Fibroblast of gingiva (primary cell): ENCODE data around the gene WNT16.
A peak's percentile ranks its signal among the peaks of the same experiment; 100 is the strongest.

Experiments used
- DNase-seq: peaks from one replicate; pipeline ENCODE4 v3.0.0-alpha.2; 2011; ENCODE audit warnings: low read depth

The WNT16 gene

DNA sequence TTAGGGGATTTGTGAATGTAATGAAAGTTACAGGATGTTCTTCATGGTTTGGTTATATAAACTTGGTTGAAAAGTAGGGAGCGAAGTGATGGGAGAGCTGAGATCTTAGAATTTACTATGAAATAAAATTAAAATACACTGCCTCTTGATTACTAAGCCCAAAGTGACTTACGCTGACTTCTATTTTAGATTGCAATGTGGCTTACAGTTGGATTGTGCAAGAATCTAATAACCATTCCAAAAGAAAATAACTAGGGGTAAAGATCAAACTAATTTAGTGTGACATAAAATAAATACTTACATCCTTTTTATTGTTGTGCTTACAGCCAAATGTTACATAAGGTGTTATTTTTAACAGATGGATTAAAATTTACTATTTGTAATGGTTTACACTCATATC lies 15.3 kb downstream of the WNT16 start:
- peak; percentile 46 for DNase-seq

DNA sequence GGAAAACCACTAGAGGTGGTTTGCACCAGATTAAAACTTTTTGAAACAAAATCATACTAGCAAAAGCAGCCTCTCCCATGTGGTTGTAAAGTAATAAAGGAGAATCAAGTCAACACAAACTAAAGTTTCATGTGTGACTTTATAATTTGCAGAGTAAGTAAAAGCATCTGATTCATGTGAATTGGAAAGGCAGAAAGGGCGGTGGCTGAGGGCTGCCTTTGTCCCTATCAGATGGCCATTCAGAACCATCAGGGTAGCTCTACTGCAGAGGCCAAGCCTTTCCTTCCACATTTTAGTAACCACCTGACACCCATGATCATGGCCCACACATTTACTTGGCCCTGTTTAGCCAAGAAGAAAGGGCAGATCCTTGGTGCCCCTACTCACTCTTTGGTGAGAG lies 15.7 kb downstream of the WNT16 start:
- DNase-seq: no peak

DNA sequence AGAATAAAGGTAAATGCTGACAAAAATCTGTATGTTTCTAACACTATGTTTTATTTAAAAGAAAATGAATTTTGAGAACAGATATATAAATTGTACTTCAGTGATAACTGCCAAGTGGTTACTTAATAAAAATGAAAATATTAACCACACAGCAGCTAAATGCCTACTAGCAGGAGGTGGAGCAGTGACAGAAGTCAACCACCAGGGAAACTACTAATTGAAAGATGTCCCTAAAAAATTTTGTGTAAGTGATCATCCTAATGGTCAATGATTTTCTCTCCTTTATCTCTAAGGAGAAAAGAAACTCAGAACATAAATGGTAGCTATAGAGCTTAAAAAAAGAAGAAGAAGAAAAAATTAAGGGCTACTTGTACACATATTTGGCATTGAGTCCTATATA lies 22.9 kb downstream of the WNT16 start:
- no peak for DNase-seq

DNA sequence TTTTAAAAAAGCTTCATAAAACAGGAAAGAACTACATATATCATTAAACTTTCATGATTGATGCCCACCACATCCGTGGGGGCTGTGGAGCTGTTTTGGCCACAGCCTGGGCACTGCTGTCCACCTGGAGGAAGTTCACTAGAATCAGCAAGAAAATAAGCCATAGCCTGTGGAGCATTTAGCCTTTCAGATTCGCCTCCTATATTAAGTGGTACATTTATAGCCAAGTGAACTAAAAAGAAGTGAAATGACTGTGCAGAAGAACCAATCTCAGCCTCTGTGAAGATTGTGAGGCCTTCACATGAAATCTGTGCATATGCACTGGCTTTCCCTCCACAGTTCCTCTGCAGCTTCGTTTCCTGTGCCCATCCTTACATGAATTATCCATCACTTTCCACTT lies 23.5 kb downstream of the WNT16 start:
- DNase-seq: no peak

DNA sequence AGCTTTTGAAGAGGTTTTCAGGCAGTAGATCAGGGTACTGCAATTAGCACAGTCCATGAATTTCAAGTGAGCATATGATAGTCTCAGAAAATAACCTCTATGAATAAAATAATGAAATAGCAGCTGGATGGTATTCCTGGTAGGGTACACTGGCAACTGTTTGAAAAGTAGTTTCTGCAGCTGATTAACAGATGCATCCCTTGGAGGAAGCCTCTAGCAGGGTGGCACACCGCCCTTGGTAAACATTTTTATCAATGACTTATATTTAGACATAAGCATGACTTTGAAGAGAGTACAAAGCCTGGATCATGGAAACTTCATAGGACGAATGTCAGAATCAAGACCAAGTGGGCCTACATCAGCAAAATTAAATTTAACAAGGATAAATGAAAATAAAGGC lies 26.8 kb downstream of the WNT16 start:
- no peak for DNase-seq

DNA sequence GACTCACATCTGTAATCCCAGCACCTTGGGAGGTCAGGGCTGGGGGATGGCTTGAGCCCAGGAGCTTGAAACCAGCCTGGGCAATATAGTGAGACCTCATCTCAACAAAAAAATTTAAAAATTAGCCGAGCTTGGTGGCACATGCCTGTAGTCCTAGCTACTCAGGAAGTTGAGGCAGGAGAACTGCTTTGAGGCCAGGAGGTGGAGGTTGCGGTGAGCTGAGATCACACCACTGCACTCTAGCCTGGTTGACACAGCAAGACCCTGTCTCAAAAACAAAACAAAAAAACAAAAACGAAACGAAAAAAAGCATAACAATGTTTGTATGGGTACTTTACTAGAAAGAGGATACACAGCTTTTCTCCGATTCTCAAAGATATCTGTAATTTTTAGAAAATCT lies 31.8 kb downstream of the WNT16 start:
- DNase-seq: no peak

DNA sequence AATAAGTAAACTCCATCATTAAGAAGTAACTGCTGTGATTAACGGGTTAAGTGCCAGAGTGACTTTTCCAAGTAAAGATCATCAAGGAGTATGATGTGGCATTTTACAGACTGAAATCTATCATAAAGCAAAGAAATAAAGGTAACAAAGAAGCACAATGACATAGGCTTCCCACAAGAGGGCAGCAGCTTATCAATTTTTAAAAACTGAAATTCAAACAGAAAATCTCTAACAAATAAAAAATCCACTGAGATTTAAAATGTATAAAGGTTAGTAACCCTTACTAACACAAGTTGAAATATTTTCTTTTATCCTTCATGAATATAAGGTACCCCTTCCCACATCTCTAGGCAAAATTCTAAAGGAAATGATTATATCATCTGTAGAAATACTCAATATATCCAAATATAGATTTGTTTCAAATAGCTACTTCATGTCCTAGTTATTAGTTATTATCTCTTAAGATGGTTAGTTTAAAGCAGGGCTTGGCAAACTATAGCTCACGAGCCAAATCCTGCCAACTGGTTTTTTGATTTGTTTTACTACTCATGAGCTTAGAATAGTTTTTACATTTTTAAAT lies 38.1 kb downstream of the WNT16 start:
- no peak for DNase-seq

DNA sequence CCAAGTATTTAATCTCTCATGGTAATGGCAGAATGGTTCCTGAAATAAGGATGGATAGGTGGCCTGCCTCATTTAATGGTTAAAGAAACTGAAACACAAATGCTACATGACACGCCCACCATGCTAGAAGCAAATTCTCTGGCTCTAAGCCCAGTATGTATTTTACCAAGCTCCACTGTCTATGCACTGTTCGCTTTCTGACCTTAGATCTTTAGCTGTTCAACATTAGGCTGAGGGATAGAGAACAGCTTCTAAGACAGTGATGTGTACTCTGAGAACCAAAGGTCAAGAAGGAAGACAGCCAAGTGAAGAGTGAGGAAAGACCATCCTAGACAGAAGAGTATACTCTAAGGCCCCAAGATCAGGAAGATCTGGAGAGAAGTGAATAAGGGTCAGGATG lies 40.7 kb downstream of the WNT16 start:
- DNase-seq: peak; percentile 22

DNA sequence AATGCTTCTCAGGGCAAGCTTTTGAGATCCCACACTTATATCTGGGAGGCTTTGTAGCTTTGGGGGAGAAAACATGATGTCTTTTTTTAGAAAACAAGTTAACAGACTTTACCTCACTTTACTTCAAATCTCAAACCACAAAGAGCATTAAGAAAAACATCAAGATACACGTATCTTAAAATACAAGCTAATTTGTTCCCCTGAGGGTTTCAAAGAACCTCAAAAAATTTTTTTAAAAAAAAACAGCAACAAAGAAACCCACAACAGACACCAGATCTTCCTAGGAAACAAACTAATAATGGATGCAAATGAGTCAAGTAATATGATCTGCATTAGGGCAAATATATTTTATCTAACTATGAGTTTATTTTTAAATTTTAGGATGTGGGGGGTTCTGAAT lies 42.6 kb downstream of the WNT16 start:
- no peak for DNase-seq

DNA sequence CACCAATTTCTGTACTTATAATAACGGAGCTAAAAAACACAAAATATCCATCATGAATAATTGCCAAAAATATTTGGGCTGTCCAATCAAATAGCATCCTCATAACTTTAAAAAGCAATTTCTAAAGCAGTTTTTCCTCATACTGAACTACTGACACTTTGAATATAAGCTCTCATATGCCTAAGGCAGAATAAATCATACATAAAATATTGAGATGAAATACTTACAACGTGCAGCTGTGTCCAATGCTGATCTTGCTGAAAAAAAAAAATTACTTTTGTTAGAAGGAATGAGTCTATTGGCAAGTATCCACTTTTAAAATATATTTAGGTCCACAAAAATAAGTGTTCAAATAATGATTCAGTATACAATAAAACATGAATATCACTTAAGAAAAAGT lies 43.1 kb downstream of the WNT16 start:
- no peak for DNase-seq

DNA sequence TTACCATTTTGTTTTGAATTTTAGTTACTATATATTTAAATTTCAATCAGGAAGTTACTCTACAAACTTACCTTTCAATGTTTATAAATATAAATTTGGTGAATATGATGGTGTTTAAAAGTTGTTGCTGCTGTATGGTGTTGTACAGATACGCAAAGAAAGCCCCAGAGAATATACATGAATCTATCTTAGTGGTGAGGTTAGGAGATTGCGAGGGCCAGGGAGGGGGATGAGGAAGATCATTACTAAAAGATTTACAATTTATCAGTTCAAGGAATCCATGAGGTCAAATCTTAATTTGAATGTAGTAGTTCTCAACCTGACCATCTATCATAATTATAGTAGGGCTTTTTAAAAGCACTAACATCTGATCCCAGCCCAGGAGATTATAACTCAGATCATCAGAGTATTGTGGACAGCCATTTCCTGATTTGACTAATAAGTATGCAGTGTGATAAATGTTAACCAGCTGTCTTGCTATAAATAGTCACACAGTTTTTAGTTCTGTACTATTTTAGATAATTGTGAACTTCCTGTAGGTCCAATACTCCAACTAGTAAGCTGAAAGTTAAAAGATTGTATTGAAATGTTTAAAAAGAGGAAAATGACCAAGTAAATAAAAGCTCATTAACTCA lies 43.7 kb downstream of the WNT16 start:
- no peak for DNase-seq

DNA sequence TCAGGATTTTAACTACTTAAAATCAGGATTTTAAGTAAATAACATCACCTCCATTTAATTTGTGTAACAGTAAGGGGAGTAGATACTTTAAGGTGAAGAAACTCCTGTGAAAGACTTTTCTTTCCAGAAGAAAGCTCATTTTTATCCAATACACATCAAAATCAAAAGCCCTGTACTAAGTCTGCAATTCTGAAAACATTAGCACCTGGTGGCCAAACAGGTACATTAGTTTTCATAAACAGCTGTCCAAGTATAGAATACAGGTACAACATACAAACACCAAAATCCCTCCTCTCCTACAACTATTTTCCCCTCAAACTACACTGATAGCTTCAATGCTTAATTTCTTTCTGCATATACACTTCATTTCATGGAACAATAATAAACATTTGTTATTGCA lies 44.4 kb downstream of the WNT16 start:
- DNase-seq: no peak

DNA sequence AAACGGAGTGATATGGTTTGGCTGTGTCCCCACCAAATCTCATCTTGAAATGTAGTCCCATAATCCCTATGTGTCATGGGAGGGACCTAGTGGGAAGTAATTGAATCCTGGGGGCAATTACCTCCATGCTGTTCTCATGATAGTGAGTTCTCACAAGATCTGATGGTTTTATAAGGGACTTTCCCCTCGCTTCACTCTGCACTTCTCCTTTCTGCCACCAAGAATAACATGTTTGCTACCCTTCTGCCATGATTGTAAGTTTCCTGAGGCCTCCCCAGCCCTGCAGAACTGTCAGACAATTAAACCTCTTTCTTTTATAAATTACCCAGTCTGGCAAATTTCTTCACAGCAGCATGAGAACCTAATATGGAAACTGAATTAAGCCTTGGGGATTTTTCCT lies 48.2 kb downstream of the WNT16 start:
- DNase-seq: no peak

DNA sequence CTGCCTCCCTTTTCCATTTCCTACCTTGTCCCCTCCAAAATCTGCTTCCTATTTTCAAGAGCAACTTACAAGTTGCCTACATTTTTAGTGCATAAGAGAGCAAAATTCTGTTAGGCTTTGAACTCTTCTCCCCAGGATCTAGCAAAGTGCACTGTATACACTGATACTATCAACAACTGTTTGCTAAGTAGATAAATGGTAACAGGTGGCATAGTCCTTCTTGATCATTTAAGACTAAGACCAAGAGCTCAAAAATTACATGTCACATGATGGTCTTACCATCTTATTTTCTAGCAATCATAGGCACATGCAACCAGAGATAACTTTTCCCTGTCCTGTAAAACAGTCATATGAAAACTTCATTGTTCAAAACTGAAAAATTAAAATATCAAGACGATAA lies 51.1 kb downstream of the WNT16 start:
- DNase-seq: no peak

DNA sequence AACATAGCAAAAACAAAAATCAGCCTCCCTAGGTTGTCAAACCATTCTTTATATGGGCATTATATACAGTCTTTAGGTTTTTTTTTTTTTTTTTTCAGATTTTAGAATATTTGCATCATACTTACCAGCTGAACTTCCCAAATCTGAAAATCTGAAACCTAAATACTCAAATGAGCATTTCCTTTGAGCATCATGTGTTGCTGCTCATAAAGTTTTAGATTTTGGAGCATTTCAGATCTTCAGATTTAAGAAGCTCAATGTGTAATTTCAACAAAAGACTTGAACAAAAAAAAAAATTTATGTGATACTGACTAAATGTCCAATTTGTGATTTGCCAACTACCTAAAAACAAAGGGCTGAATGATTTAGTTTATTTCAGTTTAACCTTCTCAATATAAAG lies 53.7 kb downstream of the WNT16 start:
- no peak for DNase-seq

DNA sequence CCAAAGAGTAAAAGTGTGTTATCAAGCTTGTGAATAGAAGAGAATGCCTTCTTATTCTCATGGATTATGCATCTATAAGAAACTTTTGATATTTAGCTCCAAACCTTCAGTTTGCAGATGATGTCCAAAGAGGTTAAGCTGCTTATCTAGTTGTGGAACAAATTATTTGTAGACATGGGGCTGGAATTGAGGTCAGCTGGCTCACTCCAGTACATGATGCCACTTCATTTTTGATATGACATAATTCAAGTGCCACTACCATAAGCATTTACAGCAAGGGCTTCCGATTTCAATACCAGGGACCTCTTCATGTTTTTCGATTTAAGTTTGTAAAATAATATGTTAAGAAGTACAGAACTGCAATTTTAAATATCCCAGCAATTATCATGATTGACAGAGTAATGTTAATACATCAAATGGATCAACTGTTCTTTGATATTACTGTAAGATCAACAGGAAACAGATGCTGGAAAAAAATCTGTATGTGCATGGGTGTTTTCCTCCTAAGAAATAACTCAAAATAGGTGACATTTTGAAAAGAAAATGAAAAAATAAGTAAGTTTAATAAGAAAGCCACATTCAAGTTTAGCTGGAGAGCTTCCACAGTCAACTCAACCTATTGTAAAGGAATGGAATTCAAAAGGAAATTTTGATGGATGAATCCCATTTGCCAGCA lies 54.6 kb downstream of the WNT16 start:
- no peak for DNase-seq

DNA sequence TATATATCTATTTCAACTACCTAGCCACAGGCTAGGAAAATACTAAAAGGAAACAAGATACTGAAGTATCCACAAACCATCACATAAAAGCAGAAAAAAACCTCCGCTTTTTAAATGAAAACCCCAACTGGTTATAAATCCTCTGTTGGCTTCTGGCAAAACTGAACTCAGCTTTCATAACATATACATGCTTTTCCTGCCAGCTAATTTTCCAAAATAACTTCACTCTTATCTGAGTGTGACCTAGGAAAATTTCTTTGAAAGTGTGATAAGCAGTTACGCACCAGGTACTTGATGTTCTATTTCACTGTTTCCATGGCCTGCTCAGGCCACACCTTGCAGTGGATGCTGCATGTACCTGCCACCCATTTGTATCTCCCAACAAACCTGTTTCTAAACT lies 55.5 kb downstream of the WNT16 start:
- DNase-seq: no peak

DNA sequence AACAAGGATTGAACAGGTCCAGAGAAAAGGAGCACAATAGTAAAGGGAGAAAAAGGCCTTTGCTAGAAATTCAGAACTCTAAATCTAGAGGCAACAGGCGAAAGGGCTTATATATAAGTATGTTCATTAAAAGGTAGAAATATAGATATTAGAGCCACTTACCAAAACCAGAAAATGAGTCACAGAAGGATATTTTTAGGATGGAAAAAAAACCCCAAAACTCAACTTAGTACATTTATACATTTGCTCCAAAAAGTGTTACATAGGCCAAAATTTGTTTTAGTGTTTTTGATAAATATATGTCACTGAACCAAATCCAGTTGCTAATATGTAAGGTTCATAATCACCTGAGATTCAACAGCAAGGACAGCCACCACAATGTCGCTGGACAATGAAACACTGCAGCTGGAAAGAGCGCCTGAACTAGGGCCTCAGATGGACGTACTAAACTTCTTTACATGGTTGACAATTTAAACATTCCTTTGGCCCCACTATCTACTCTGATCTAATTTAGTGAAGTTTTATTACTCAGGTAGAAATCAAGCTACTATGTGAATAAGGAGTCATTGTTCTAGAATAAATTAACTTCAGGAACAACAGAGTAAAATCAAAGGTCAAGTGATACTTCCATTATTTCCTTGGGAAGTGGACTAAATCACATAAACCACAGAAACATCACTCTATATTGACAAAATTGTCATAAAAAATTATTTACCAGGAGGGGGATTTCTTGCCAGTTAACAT lies 56.4 kb downstream of the WNT16 start:
- DNase-seq: no peak

DNA sequence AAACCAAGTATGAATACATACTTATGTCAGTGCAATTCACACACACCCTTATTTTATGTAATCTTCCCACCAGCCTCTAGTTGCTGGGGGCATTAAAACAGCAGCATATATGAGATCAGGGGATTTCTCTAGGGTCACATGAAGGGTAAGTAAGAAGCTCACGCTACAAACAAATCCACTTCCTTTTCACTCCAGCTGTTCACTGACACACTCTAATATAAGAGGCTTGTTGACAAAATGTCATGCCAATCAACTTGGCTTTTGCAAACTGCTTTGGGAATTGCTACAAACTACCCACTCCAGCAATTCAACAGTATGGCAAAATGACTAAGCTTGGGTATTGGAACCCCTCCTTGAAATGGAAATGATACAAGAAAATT lies 57.0 kb downstream of the WNT16 start:
- no peak for DNase-seq

DNA sequence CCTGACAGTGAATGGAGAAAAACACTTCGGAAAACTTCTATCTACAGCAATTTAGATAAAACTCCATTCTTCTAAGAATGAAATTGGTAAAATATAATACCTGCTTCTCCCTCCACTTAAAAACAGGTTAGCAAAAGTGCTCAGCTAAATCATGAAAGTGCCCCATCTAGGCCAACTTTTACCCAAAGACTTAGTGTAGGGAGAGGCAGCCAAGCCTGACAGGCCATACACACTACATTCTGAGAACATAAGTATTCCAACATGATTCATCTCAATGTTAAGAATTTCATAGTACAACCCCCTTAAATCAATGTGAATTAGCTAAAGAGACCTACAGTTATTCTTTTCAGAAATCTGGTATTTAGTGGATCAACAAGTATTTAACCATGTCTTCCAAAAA lies 60.1 kb downstream of the WNT16 start:
- DNase-seq: no peak

DNA sequence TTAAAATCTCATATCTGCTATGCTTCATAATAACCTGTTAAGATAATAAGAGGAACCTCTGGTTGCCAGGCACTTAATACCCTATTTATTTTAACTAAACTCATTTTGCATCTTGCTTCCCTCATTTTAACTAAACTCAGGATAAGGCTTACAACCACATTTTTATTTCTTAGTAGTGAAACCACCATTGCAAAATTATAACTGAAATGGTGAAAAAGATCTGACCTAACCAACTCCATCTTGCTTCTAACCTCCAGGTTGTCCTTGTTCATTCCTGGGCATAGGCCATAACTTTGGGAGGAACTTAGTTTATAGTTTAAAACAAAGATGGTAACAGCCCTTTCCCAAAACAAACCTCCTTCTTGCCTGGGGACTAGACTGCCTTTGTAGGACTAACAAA lies 61.3 kb downstream of the WNT16 start:
- DNase-seq: no peak

DNA sequence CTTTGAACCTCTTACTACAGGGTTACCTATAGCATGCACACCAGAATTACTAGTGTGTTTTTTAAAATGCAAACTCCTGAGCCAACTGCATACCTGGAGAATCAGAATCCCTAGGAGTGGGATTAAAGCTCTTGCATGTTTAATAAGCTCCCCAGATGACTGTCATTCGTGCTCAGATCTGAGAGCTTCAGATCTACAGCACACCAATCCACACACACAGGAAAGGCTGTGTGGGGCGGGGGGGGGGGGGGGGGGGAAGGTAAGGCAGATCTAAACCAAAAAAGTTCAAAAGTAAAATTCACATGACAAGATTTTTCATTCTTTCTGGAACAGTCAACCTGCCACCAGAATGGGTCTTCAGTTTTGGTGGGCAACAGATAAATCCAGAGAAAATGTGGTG lies 61.8 kb downstream of the WNT16 start:
- DNase-seq: no peak
